ENCODE measurements around the gene CHRNB1.

DNA sequence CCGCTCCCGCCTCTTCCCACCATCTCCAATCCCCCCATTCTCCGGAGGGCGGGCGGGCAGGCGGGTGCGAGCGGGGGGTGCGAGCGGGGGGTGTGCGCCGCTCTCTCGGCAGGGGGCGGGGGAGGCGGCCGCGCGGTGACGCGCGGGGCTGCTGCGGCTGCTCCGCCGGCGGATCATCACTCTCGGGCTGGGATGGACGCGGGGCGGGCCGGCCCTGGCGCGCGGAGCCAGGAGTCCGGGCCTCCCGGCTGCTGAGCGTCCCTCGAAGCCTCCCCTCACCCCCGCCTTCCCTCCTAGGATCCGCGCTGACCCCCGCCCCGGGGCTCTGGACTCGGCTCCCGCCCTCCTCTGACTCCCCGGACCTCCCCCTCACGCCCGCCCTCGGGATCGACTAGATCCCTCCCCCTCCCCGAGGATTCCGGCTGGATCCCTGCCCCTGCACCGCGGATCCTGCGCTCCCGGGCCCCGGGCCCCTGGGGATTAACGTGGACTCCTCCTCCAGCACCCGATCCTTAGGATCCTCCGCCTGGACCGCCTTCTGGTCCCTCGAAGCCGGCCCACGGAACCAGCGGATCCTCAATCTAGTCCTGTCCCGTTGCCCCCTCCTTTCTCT, 40.0 kb upstream of the CHRNB1 start:
- TF ChIP-seq POLR2A (IDR thresholded peaks at IDR 0.05; ENCODE audit: low read length) (no peak), GATA1 (IDR thresholded peaks at IDR 0.05; ENCODE audit: low read depth, low read length) (no peak)
